Prostate gland (tissue), 2 donors: ENCODE results near the gene FKBP5. TPM values are rescaled to one million over a fixed set of nuclear protein-coding genes. Genes with fewer than 3 reads are reported as not detected.
"Not testable (repeated sequence)": the region's sequence is repeated elsewhere in the genome, so short reads cannot be mapped to it uniquely, and the experiment has no call there.

ENCODE experiments used
- DNase-seq: peaks from one replicate; pipeline ENCODE4 v3.0.0-alpha.2; 2019; ENCODE audit warnings: low spot score
- H3K27ac ChIP-seq, 2 donors: fragments of 200-600 bp; sonication (generic); 2 replicates each; pipeline ENCODE4 v1.5.1; 2017 to 2019
- H3K27me3 ChIP-seq: fragments of 200-600 bp; sonication (generic); replicated peaks from 2 replicates; pipeline ENCODE4 v1.5.1; 2019; ENCODE audit not compliant: insufficient read depth
- H3K36me3 ChIP-seq, 2 donors: fragments of 200-600 bp; sonication (generic); 1 replicate in 1 of 2; 2 replicates in 1 of 2; pipeline versions ENCODE4 v1.5.1 to v1.8.1; 2017 to 2019
- H3K4me1 ChIP-seq: fragments of 200-600 bp; sonication (generic); replicated peaks from 2 replicates; pipeline ENCODE4 v1.5.1; 2019
- H3K4me3 ChIP-seq, 2 donors: fragments of 200-600 bp; sonication (generic); 2 replicates each; pipeline ENCODE4 v1.5.1; 2017 to 2019
- H3K9me3 ChIP-seq: fragments of 200-600 bp; sonication (generic); 2 replicates; pipeline ENCODE4 v1.5.1; 2017
- POLR2A ChIP-seq: fragments of 450-650 bp; IDR thresholded peaks from one replicate; pipeline ENCODE4 v1.6.1; 2016; ENCODE audit warnings: antibody characterized with exemption, mild to moderate bottlenecking
- POLR2AphosphoS5 ChIP-seq: sonication (generic); formaldehyde crosslinking; IDR thresholded peaks from one replicate; pipeline ENCODE4 v1.6.1; 2017; ENCODE audit warnings: antibody characterized with exemption
- WGBS: methylation state at CpG from one replicate; pipeline ENCODE4 v1.1.5; 2018; 5-methylcytosine and 5-hydroxymethylcytosine counted together
- intact Hi-C: fragments of 100-400 bp; cut with DNase I; formaldehyde crosslinking; loops from one replicate; pipeline ENCODE4 v1.14.2; 2022
- total RNA-seq, 2 donors: library from RNA; depleted of rRNA; stranded (reverse); fragments of >200 nt; gene quantifications; one replicate each; pipeline ENCODE4 v1.1.0, GENCODE V29; 2016
- TF ChIP-seq, protein P1 (sequence below), 4 experiments: fragments of 200-600 bp in 2 of 4; fragments of 450-650 bp in 2 of 4; sonication (generic) in 2 of 4; IDR thresholded peaks; 1 replicate in 3 of 4; 2 replicates in 1 of 4; pipeline ENCODE4 v1.5.1; 2016 to 2019; ENCODE audit warnings: antibody characterized with exemption in 4 of 4, mild to moderate bottlenecking in 2 of 4, moderate library complexity in 2 of 4

FKBP5 gene
- total RNA-seq, 2 donors from 2014 or later = 201 to 248 TPM

DNA sequence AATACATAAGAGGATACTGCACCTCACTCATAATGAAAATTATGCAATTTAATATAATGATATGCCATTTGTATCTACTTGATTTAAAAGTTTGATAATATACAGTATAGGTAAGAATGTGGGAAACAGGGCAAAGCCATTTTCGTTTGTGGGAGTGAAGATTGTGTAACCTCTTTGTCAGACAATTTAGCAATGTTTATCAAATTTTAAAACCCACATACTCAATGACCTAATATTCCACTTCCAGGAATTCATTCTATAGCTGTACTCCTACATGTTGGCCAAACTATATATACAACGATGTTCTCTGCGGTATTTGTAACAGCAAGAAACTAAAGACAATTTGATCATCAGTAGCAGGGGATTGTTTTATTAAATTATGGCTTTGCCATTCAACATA lies 17.8 kb upstream of the FKBP5 start:
- H3K36me3 ChIP-seq = no peaks in the 10 kb centered on the region
- intact Hi-C loops = no loop called here

GRCh38 chr6:35703554-35703953 lies 14.8 kb upstream of the FKBP5 start:
- Histone ChIP-seq H3K27ac (no peak overlapping the region), H3K9me3 (no peaks in the 10 kb centered on the region), H3K36me3 (no peaks in the 10 kb centered on the region), H3K4me1 (no peaks in the 10 kb centered on the region), H3K27me3 (no peaks in the 10 kb centered on the region), H3K4me3 (no peak overlapping the region)
- TF ChIP-seq POLR2A = no peak
- no peak for TF ChIP-seq POLR2AphosphoS5
- TF ChIP-seq, protein P1, sequence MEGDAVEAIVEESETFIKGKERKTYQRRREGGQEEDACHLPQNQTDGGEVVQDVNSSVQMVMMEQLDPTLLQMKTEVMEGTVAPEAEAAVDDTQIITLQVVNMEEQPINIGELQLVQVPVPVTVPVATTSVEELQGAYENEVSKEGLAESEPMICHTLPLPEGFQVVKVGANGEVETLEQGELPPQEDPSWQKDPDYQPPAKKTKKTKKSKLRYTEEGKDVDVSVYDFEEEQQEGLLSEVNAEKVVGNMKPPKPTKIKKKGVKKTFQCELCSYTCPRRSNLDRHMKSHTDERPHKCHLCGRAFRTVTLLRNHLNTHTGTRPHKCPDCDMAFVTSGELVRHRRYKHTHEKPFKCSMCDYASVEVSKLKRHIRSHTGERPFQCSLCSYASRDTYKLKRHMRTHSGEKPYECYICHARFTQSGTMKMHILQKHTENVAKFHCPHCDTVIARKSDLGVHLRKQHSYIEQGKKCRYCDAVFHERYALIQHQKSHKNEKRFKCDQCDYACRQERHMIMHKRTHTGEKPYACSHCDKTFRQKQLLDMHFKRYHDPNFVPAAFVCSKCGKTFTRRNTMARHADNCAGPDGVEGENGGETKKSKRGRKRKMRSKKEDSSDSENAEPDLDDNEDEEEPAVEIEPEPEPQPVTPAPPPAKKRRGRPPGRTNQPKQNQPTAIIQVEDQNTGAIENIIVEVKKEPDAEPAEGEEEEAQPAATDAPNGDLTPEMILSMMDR (IDR thresholded peaks at IDR 0.05) = no peak
- intact Hi-C loops = no loop called here
- DNase-seq = no peak

More for the DNA sequence above, 17.8 kb upstream of the FKBP5 start:
- H3K4me1 ChIP-seq = no peaks in the 10 kb centered on the region
- H3K4me3 ChIP-seq = no peak overlapping the region
- DNase-seq = no peak
- no peaks in the 10 kb centered on the region for H3K9me3 ChIP-seq
- no peak overlapping the region for H3K27ac ChIP-seq
- TF ChIP-seq POLR2A (no peak), POLR2AphosphoS5 (no peak)
- TF ChIP-seq, protein P1 (IDR thresholded peaks at IDR 0.05) = no peak
- H3K27me3 ChIP-seq = no peaks in the 10 kb centered on the region
- WGBS = 70% methylated on average over 3 of the region's 3 CpGs

DNA sequence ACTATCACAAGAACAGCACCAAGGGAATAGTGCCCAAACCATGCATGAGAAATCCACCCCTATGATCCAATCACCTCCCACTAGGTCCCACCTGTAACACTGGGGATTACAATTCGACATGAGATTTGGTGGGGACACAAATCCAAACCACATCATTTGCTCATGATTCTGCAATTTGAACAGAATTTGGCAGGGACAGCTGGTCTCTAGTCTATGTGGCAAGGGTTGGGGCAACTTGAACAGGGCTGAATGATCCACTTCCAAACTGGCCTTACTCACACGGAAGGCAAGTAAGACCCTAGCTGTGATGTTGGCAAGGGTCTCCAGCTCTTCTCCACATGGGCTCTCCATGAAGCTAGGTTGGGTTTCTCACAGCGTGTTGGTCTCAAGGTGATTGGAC lies 10.1 kb upstream of the FKBP5 start:
- WGBS = 91% methylated on average over 3 of the region's 3 CpGs
- TF ChIP-seq POLR2AphosphoS5 (no peak), POLR2A (no peak)
- TF ChIP-seq, protein P1 (IDR thresholded peaks at IDR 0.05) = no peak
- intact Hi-C loops = no loop called here

DNA sequence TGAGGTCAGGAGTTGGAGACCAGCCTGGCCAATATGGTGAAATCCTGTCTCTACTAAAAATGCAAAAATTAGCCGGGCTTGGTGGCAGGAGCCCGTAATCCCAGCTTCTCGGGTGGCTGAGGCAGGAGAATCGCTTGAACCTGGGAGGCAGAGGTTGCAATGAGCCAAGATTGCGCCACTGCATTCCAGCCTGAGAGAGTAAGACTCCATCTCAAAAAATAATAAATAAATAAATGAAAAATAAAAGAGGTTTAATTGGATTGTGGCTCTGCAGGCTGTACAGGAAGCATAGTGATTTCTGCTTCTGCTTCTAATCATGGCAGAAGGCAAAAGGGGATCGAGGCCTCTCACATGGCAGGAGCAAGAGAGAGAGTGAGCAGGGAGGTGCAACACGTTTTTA lies 9.7 kb upstream of the FKBP5 start:
- DNase-seq, intact Hi-C loops: not testable (repeated sequence)
- WGBS = 93% methylated on average over 7 of the region's 7 CpGs

More for the DNA sequence above, 10.1 kb upstream of the FKBP5 start:
- no peaks in the 10 kb centered on the region for H3K4me1 ChIP-seq
- no peaks in the 10 kb centered on the region for H3K36me3 ChIP-seq
- no peak for DNase-seq
- H3K27me3 ChIP-seq = no peaks in the 10 kb centered on the region
- H3K4me3 ChIP-seq = no peak overlapping the region
- H3K27ac ChIP-seq = no peak overlapping the region
- no peaks in the 10 kb centered on the region for H3K9me3 ChIP-seq

GRCh38 chr6:35694462-35694861 lies 5.7 kb upstream of the FKBP5 start:
- intact Hi-C loops = no loop called here
- Histone ChIP-seq H3K27ac (no peak overlapping the region), H3K36me3 (no peaks in the 10 kb centered on the region), H3K4me1 (peaks cover 12% of the 10 kb centered on the region), H3K4me3 (no peak overlapping the region), H3K9me3 (no peaks in the 10 kb centered on the region), H3K27me3 (no peaks in the 10 kb centered on the region)
- 83% methylated on average over 2 of the region's 2 CpGs for WGBS
- no peak for TF ChIP-seq POLR2AphosphoS5
- no peak for TF ChIP-seq POLR2A
- TF ChIP-seq, protein P1 (IDR thresholded peaks at IDR 0.05) = no peak
- no peak for DNase-seq

More for the DNA sequence above, 9.7 kb upstream of the FKBP5 start:
- H3K27me3 ChIP-seq, H3K4me1 ChIP-seq, H3K36me3 ChIP-seq, H3K27ac ChIP-seq, H3K4me3 ChIP-seq, H3K9me3 ChIP-seq: not testable (repeated sequence)
